Epithelial cell of proximal tubule (primary cell): ENCODE measurements around the gene RABL3. TPM values are rescaled to one million over a fixed set of nuclear protein-coding genes. Genes with fewer than 3 reads are reported as not detected.
"Not testable (repeated sequence)": the region's sequence is repeated elsewhere in the genome, so short reads cannot be mapped to it uniquely, and the experiment has no call there.

Source experiments
- DNase-seq: peaks from one replicate; pipeline ENCODE4 v3.0.0-alpha.2; 2011; ENCODE audit warnings: low read depth
- H3K4me3 ChIP-seq: 2 replicates; pipeline ENCODE4 v1.5.1; 2011; ENCODE audit warnings: low read depth, mild to moderate bottlenecking, low read length
- CTCF ChIP-seq: conservative IDR thresholded peaks from 2 replicates; pipeline ENCODE4 v1.5.1; 2012; ENCODE audit warnings: low read depth, mild to moderate bottlenecking, low read length
- total RNA-seq: library from RNA; depleted of rRNA; stranded (reverse); fragments of >200 nt; gene quantifications from 2 replicates; pipeline ENCODE4 v1.2.3, GENCODE V29; 2015

RABL3 gene
- total RNA-seq, 1 donor from 2014 or later: 8.8 TPM

DNA sequence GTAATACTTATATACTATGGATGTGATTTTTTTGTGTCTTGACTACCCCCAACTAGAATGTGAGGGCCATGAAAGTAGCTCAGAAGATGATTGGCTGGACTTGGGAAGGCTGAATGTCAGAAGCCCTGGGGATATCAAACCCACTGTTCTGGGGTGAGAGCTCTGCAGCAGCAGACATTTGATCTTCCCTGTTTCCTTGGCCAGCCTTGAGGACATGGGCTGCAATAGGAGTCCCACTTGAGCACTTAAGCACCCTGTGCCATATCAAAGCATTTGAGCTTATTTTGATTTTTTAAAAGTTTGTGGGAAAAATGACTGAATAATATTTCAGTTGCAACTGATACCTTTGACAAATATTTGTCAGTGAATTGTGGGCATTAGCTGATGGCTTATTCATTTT lies 21.9 kb upstream of the RABL3 start:
- DNase-seq: no peak
- H3K4me3 ChIP-seq: no peak overlapping the region
- no peak for TF ChIP-seq CTCF

GRCh38 chr3:120763601-120764000 lies 21.3 kb upstream of the RABL3 start:
- DNase-seq: no peak
- H3K4me3 ChIP-seq: no peak overlapping the region
- no peak for TF ChIP-seq CTCF

DNA sequence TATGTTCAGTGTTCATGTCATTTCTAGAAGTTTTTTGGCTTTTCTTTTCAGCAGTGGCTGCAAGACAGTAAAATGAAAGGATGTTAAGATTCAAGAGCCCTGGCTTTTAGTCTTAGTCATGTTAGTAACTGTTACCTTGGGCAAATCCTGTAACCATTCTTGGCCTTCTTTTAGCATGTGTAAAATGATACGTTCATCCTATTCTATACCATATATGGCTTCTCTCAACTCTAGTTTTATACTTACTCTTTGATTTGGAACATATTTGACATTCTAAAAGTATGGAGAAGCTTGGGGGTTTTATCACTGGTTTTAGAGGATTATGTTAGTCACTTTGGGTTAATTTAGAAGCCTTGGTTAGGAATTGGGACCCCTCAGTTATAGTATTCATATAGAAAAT lies 20.3 kb upstream of the RABL3 start:
- no peak for TF ChIP-seq CTCF
- H3K4me3 ChIP-seq: no peak overlapping the region
- no peak for DNase-seq

GRCh38 chr3:120758551-120758950 lies 16.2 kb upstream of the RABL3 start:
- DNase-seq: not testable (repeated sequence)

GRCh38 chr3:120756061-120756460 lies 13.7 kb upstream of the RABL3 start:
- H3K4me3 ChIP-seq: no peak overlapping the region
- TF ChIP-seq CTCF: no peak
- DNase-seq: no peak

More at GRCh38 chr3:120758551-120758950, 16.2 kb upstream of the RABL3 start:
- H3K4me3 ChIP-seq: not testable (repeated sequence)

DNA sequence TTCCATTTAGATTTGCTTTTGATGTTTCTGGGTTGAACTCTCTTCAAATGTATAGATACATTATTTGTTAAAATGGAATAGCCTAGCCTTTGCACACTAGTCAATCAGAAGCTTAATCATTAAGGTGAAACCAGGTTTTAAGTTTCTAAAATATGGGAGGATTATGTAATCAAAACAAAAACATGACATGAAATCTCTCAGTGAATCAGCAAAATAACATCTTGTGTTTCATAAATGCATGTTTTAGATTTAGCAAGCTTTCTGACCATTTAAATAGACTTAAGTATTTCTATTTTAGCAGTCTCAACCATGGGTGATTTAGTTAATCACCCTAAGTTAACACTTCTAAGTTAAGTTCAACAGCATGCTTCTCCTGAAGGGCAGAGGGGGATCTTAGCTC lies 11.5 kb upstream of the RABL3 start:
- DNase-seq: no peak
- no peak overlapping the region for H3K4me3 ChIP-seq
- no peak for TF ChIP-seq CTCF

DNA sequence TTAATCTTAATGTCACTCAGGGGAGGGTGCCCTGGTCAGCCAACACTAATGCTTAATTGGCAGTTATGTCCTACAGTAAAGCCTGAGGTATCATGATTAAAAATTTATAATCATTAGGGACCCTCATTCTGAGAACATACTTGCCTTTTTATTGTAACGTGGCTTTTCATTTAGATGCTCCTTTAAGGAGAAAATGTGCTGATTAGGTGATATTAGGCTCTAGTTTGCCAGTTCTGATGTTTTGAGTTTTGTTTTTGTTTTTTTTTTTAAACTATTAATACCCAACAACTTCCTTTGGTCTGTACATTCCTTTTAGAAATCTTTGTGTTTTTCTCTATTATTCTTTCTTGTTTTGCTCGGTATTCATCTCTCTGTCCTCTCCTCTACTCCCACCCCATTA lies 10.5 kb upstream of the RABL3 start:
- DNase-seq: no peak
- H3K4me3 ChIP-seq: no peak overlapping the region
- no peak for TF ChIP-seq CTCF

- H3K4me3 ChIP-seq: no peak overlapping the region
- no peak for DNase-seq
- TF ChIP-seq CTCF: no peak
These were observed 9.9 kb upstream of the RABL3 start for GRCh38 chr3:120752230-120752629.
